ENCODE measurements around the gene AQP12B. TPM values are rescaled to one million over a fixed set of nuclear protein-coding genes. Genes with fewer than 3 reads are reported as not detected.

AQP12B gene
- polyA plus RNA-seq, 1 donor (not counting 4 experiments of a cell fraction or from before 2014, with no cell fraction given) = not detected

DNA sequence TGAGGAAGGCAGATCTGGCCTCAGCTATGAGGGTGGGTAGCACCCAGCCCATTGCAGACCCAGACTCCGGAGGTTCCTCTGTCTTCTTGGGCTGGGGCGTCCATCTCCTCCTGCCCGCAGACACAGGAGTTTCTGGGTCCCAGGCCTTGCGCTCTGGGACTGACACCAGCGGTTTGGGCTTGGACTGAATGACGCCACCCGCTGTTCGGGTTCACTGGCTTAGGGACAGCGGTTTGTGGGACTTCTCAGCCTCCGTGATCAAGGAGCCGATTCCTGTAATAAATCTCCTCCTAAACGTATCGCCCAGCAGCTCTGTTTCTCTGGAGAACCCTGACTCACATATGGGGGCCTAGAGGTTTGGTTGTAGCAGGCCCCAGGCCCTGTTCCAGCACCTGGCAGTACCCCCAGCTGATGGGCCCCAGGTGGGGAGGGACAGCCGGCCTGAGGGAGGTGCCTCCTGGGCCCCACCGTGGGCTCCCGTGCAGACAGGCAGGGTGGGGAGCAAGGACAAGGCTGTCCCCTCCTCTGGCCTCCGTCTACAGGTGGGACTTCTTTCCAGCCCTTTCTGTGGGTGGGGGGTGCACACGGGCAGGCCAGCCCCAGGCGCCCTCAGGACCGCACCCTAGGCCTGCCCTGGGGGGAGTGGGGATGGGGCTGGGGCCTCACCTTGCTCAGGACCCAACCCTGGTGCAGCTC lies 4.5 kb upstream of the AQP12B start:
- no peaks in the 10 kb centered on the region for H3K79me2 ChIP-seq (ENCODE audit: control insufficient read depth, insufficient read depth, low read length)
- no peaks in the 10 kb centered on the region for H3K36me3 ChIP-seq (ENCODE audit: control insufficient read depth in 2 of 2, extremely low read depth in 1 of 2, insufficient read depth in 2 of 2, low read length in 2 of 2)
- no peak overlapping the region for H3K4me3 ChIP-seq (ENCODE audit: control insufficient read depth in 2 of 3, extremely low read depth in 1 of 3, insufficient read depth in 2 of 3, low read depth in 1 of 3, low read length in 3 of 3)
- H3K27me3 ChIP-seq (ENCODE audit: control insufficient read depth, extremely low read depth, insufficient read depth, low read length) = peaks cover 16% of the 10 kb centered on the region
- H4K20me1 ChIP-seq (ENCODE audit: control insufficient read depth, extremely low read depth, insufficient read depth, low read length) = no peaks in the 10 kb centered on the region
- no peak for FAIRE-seq
- no peaks in the 10 kb centered on the region for H3K9me1 ChIP-seq (ENCODE audit: control insufficient read depth, extremely low read depth, insufficient read depth, low read length)
- no peaks in the 10 kb centered on the region for H3K9me3 ChIP-seq (ENCODE audit: control insufficient read depth, low read depth, low read length)
- H3K9ac ChIP-seq (ENCODE audit: control insufficient read depth, extremely low read depth, insufficient read depth, low read length) = no peak overlapping the region
- no peak overlapping the region for H2AFZ ChIP-seq (ENCODE audit: control insufficient read depth, low read length)
- TF ChIP-seq EZH2 (IDR thresholded peaks at IDR 0.05; ENCODE audit: low read length) = no peak
- TF ChIP-seq, protein P1, sequence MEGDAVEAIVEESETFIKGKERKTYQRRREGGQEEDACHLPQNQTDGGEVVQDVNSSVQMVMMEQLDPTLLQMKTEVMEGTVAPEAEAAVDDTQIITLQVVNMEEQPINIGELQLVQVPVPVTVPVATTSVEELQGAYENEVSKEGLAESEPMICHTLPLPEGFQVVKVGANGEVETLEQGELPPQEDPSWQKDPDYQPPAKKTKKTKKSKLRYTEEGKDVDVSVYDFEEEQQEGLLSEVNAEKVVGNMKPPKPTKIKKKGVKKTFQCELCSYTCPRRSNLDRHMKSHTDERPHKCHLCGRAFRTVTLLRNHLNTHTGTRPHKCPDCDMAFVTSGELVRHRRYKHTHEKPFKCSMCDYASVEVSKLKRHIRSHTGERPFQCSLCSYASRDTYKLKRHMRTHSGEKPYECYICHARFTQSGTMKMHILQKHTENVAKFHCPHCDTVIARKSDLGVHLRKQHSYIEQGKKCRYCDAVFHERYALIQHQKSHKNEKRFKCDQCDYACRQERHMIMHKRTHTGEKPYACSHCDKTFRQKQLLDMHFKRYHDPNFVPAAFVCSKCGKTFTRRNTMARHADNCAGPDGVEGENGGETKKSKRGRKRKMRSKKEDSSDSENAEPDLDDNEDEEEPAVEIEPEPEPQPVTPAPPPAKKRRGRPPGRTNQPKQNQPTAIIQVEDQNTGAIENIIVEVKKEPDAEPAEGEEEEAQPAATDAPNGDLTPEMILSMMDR (optimal IDR thresholded peaks at IDR 0.05 in 1 of 3, IDR thresholded peaks at IDR 0.05 in 1 of 3, conservative IDR thresholded peaks at IDR 0.05 in 1 of 3; ENCODE audit: extremely low read depth in 1 of 3, insufficient read depth in 2 of 3, low read length in 3 of 3) = no peak
- no peak overlapping the region for H3K27ac ChIP-seq (ENCODE audit: control insufficient read depth, insufficient read depth, low read length)
- DNase-seq (ENCODE audit: low read depth, low spot score) = no peak
- no peak overlapping the region for H3K4me2 ChIP-seq (ENCODE audit: control insufficient read depth, extremely low read depth, insufficient read depth, low read depth, low read length)
- dilution Hi-C loops (cut with MboI; ENCODE audit: extremely low pct_ligation_motif_present, low sequenced_read_pairs) = no loop called here
- H3K4me1 ChIP-seq (ENCODE audit: control insufficient read depth, extremely low read depth, insufficient read depth, low read length) = no peaks in the 10 kb centered on the region

DNA sequence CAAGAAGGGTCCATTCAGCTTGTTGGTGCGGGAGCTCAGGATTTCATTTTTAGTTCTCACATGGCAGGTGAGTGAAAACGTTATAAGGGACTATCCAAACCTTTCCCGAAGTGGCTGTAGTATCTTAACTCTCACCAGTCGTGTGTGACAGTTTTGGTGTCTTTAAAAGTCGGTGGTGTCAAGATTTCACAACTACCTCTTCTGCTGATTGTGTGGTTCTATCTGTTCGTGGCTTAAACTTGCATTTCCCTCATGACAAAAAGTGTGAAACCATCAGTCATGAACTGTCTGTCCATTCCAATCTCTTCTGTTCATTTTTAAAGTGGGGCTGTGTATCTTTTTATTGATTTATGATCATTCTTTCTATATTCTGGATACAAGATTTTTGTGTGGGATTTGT lies 3.8 kb upstream of the AQP12B start:
- Histone ChIP-seq H3K9ac (ENCODE audit: control insufficient read depth, extremely low read depth, insufficient read depth, low read length) (no peak overlapping the region), H3K4me1 (ENCODE audit: control insufficient read depth, extremely low read depth, insufficient read depth, low read length) (no peaks in the 10 kb centered on the region), H3K79me2 (ENCODE audit: control insufficient read depth, insufficient read depth, low read length) (no peaks in the 10 kb centered on the region), H3K27ac (ENCODE audit: control insufficient read depth, insufficient read depth, low read length) (no peak overlapping the region), H2AFZ (ENCODE audit: control insufficient read depth, low read length) (no peak overlapping the region), H3K4me2 (ENCODE audit: control insufficient read depth, extremely low read depth, insufficient read depth, low read depth, low read length) (no peak overlapping the region), H3K27me3 (ENCODE audit: control insufficient read depth, extremely low read depth, insufficient read depth, low read length) (peaks cover 16% of the 10 kb centered on the region), H3K9me3 (ENCODE audit: control insufficient read depth, low read depth, low read length) (no peaks in the 10 kb centered on the region), H3K4me3 (ENCODE audit: control insufficient read depth in 2 of 3, extremely low read depth in 1 of 3, insufficient read depth in 2 of 3, low read depth in 1 of 3, low read length in 3 of 3) (no peak overlapping the region), H4K20me1 (ENCODE audit: control insufficient read depth, extremely low read depth, insufficient read depth, low read length) (no peaks in the 10 kb centered on the region), H3K36me3 (ENCODE audit: control insufficient read depth in 2 of 2, extremely low read depth in 1 of 2, insufficient read depth in 2 of 2, low read length in 2 of 2) (no peaks in the 10 kb centered on the region), H3K9me1 (ENCODE audit: control insufficient read depth, extremely low read depth, insufficient read depth, low read length) (no peaks in the 10 kb centered on the region)
- DNase-seq (ENCODE audit: low read depth, low spot score) (no peak), FAIRE-seq (no peak)
- TF ChIP-seq EZH2 (IDR thresholded peaks at IDR 0.05; ENCODE audit: low read length) = no peak
- TF ChIP-seq, protein P1 (optimal IDR thresholded peaks at IDR 0.05 in 1 of 3, IDR thresholded peaks at IDR 0.05 in 1 of 3, conservative IDR thresholded peaks at IDR 0.05 in 1 of 3; ENCODE audit: extremely low read depth in 1 of 3, insufficient read depth in 2 of 3, low read length in 3 of 3) = no peak
- dilution Hi-C loops (cut with MboI; ENCODE audit: extremely low pct_ligation_motif_present, low sequenced_read_pairs) = no loop called here
